Measurements from ENCODE around the gene SPP2. TPM values are rescaled to one million over a fixed set of nuclear protein-coding genes. Genes with fewer than 3 reads are reported as not detected.

Gene SPP2, protein sequence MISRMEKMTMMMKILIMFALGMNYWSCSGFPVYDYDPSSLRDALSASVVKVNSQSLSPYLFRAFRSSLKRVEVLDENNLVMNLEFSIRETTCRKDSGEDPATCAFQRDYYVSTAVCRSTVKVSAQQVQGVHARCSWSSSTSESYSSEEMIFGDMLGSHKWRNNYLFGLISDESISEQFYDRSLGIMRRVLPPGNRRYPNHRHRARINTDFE
- not detected in 2 replicates for total RNA-seq

DNA sequence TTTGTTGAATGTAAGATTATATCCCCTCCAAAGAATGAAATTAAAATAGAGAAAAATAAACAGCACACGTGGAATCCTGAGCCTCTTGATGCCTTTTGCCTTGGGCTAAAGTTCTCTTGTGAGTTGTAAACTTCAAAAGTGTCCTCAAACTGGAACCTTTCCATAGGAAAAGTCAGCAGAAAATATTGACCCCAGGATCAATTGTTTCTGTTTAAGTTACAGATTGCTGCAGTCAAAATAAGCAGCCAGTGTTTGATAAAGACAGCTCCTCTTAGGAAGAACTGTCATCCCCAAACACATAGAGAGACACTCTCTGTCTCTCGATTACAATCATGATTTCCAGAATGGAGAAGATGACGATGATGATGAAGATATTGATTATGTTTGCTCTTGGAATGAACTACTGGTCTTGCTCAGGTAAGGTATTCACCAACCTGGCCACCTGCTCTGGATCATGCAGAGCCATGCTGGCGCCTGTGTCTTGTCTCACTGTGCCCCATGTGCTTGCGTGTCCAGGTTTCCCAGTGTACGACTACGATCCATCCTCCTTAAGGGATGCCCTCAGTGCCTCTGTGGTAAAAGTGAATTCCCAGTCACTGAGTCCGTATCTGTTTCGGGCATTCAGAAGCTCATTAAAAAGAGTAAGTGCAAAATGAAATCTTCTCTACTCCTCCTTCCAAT lies at the start of gene SPP2:
SPP2 (plus strand) TSS at position 248 of the 681 bp plus-strand sequence; CDS start at position 333, 85 bp downstream.

Other genes with a start within 250 kb of the SPP2 start
- 8.2 and 20.3 TPM in 2 replicates for gene HJURP, start 196.2 kb upstream of the SPP2 start, total RNA-seq
- 0.53 TPM in 1 of 2 replicates, not detected in the other for gene TRPM8, start 133.3 kb upstream of the SPP2 start, total RNA-seq

Measured in aortic smooth muscle cell (primary cell).